Measurements from ENCODE around the gene PRR13. TPM values are rescaled to one million over a fixed set of nuclear protein-coding genes. Genes with fewer than 3 reads are reported as not detected.

The PRR13 gene
- total RNA-seq, 2 donors from 2014 or later, result 18.5 to 43.8 TPM

- WGBS, 2 donors, result 69% methylated on average over 4 of the region's 4 CpGs
- ATAC-seq (no peak), DNase-seq (no peak)
- Histone ChIP-seq H3K27me3 (no peaks in the 10 kb centered on the region), H3K9me3 (no peaks in the 10 kb centered on the region), H3K27ac (no peak overlapping the region), H3K36me3 (replicated peaks in 1 of 2; ENCODE audit: insufficient read depth in 1 of 2, low read depth in 2 of 2) (peaks cover 50 to 84% of the 10 kb centered on the region in 2 donors), H3K4me3 (no peak overlapping the region), H3K4me1 (peaks cover 8% of the 10 kb centered on the region)
- no peak for TF ChIP-seq POLR2A (IDR thresholded peaks at IDR 0.05)
- TF ChIP-seq, protein P1, sequence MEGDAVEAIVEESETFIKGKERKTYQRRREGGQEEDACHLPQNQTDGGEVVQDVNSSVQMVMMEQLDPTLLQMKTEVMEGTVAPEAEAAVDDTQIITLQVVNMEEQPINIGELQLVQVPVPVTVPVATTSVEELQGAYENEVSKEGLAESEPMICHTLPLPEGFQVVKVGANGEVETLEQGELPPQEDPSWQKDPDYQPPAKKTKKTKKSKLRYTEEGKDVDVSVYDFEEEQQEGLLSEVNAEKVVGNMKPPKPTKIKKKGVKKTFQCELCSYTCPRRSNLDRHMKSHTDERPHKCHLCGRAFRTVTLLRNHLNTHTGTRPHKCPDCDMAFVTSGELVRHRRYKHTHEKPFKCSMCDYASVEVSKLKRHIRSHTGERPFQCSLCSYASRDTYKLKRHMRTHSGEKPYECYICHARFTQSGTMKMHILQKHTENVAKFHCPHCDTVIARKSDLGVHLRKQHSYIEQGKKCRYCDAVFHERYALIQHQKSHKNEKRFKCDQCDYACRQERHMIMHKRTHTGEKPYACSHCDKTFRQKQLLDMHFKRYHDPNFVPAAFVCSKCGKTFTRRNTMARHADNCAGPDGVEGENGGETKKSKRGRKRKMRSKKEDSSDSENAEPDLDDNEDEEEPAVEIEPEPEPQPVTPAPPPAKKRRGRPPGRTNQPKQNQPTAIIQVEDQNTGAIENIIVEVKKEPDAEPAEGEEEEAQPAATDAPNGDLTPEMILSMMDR (IDR thresholded peaks at IDR 0.05), result no peak
- intact Hi-C loops (cut with DNase I), result no loop called here
Observed at GRCh38 chr12:53459097-53459496, 17.6 kb downstream of the PRR13 start.

DNA sequence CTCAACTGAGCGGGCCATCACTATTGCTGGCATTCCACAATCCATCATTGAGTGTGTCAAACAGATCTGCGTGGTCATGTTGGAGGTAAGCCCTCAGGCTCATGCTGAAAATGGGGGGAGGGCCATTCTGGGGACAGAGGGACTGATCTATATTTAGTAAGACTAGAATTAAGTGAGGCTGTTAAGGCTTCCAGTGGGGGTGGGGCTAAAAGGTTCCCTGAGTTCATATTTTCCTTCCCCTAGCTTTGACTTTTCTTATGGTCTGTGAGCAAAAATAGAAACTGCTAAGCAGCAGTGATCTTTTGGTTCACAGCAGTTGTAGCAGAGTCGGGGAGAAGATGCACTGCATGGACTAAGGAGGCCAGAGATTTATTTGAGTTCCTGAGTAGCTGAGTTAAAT is 19.5 kb downstream of the PRR13 start:
- Histone ChIP-seq H3K27ac (no peak overlapping the region), H3K36me3 (replicated peaks in 1 of 2; ENCODE audit: insufficient read depth in 1 of 2, low read depth in 2 of 2) (peaks cover 60 to 85% of the 10 kb centered on the region in 2 donors), H3K4me3 (no peak overlapping the region), H3K9me3 (no peaks in the 10 kb centered on the region), H3K27me3 (no peaks in the 10 kb centered on the region), H3K4me1 (no peaks in the 10 kb centered on the region)
- ATAC-seq (no peak), DNase-seq (no peak)
- intact Hi-C loops (cut with DNase I), result no loop called here
- TF ChIP-seq POLR2A (IDR thresholded peaks at IDR 0.05), result no peak
- TF ChIP-seq, protein P1 (IDR thresholded peaks at IDR 0.05), result no peak
- 69 to 75% methylated on average over 3 of the region's 3 CpGs for WGBS, 2 donors

GRCh38 chr12:53461591-53461990 is 20.1 kb downstream of the PRR13 start:
- H3K36me3 ChIP-seq (replicated peaks in 1 of 2; ENCODE audit: insufficient read depth in 1 of 2, low read depth in 2 of 2), result peaks cover 56 to 81% of the 10 kb centered on the region in 2 donors

GRCh38 chr12:53462935-53463334 is 21.4 kb downstream of the PRR13 start:
- H3K36me3 ChIP-seq (replicated peaks in 1 of 2; ENCODE audit: insufficient read depth in 1 of 2, low read depth in 2 of 2), result peaks cover 50 to 82% of the 10 kb centered on the region in 2 donors
- no peak for DNase-seq
- WGBS, 2 donors, result 53 to 57% methylated on average over 3 of the region's 3 CpGs
- no peak overlapping the region for H3K4me3 ChIP-seq
- no peak for ATAC-seq
- no peaks in the 10 kb centered on the region for H3K4me1 ChIP-seq
- no peaks in the 10 kb centered on the region for H3K27me3 ChIP-seq
- H3K9me3 ChIP-seq, result no peaks in the 10 kb centered on the region
- intact Hi-C loops (cut with DNase I), result no loop called here
- H3K27ac ChIP-seq, result no peak overlapping the region
- TF ChIP-seq POLR2A (IDR thresholded peaks at IDR 0.05), result no peak
- TF ChIP-seq, protein P1 (IDR thresholded peaks at IDR 0.05), result no peak

More at GRCh38 chr12:53461591-53461990, 20.1 kb downstream of the PRR13 start:
- 80 to 81% methylated on average over 8 of the region's 8 CpGs for WGBS, 2 donors
- no peak for ATAC-seq
- H3K4me3 ChIP-seq, result no peak overlapping the region
- no peaks in the 10 kb centered on the region for H3K27me3 ChIP-seq
- no peak overlapping the region for H3K27ac ChIP-seq
- no peaks in the 10 kb centered on the region for H3K9me3 ChIP-seq
- TF ChIP-seq, protein P1 (IDR thresholded peaks at IDR 0.05), result no peak
- TF ChIP-seq POLR2A (IDR thresholded peaks at IDR 0.05), result no peak
- DNase-seq, result no peak
- intact Hi-C loops (cut with DNase I), result no loop called here
- H3K4me1 ChIP-seq, result no peaks in the 10 kb centered on the region

DNA sequence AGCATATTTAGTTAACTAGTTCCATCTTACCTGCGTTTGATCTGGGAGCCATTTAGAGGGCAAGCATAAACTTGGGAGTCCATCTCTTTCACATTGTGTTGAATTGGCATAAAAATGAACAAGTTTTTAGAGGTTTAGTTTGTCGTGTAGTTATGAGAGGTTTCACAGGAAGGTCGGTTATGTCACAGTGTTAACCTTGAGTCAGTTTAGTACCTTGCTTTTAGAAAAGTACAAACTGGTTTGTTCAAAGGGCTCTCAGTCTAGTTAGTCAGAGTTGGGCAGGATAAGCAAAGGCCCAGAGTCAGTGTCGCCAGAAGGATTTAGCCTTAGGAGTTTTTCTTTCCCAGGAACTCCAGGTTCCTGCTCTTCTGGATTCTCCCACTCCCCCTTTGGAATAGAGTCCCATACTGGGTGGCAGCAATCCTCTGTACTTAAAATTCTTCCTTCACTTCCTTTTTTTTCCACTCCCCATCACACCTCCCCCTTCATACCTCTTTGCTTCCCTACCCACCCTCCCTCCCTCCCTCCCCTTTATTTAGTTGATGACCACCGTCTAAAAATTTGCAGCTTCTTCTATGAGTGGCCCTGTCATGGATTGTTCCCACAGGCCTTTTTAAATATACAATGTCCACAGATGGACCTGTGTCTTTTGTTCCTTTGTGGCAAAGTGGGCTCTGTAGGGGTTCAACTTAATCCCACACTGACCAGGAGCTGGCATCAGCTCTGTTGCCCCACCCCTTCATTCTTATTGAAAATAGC is 22.4 kb downstream of the PRR13 start:
- WGBS, 2 donors, result 54 to 55% methylated on average over 5 of the region's 5 CpGs
- Histone ChIP-seq H3K9me3 (no peaks in the 10 kb centered on the region), H3K4me3 (no peak overlapping the region), H3K36me3 (replicated peaks in 1 of 2; ENCODE audit: insufficient read depth in 1 of 2, low read depth in 2 of 2) (peaks cover 44 to 81% of the 10 kb centered on the region in 2 donors), H3K27ac (no peak overlapping the region), H3K27me3 (no peaks in the 10 kb centered on the region), H3K4me1 (no peaks in the 10 kb centered on the region)
- intact Hi-C loops (cut with DNase I), result no loop called here
- ATAC-seq, result no peak
- DNase-seq, result no peak
- TF ChIP-seq, protein P1 (IDR thresholded peaks at IDR 0.05), result no peak
- TF ChIP-seq POLR2A (IDR thresholded peaks at IDR 0.05), result no peak

Data from body of pancreas (tissue), 4 donors.